ENCODE data around the gene ICOS.

ICOS gene, protein sequence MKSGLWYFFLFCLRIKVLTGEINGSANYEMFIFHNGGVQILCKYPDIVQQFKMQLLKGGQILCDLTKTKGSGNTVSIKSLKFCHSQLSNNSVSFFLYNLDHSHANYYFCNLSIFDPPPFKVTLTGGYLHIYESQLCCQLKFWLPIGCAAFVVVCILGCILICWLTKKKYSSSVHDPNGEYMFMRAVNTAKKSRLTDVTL

DNA sequence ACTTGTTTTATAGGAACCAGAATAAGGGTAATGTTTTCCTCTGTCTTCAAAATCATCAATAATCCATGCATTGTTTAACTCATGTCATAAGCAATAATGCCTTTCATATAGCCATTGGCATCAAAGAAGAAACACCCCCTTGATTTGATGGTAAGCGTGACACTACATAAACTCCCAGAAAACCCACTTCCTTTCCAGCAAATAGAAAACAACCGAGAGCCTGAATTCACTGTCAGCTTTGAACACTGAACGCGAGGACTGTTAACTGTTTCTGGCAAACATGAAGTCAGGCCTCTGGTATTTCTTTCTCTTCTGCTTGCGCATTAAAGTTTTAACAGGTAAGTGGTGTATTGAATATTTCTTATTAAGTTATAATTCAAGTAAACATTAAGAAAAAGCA lies at the start of gene ICOS:
TSS of gene ICOS (plus strand) at position 229 of the 400 bp plus-strand sequence. CDS start at position 281, 52 bp downstream.
- no peak for DNase-seq (ENCODE audit: low read depth)

DNA sequence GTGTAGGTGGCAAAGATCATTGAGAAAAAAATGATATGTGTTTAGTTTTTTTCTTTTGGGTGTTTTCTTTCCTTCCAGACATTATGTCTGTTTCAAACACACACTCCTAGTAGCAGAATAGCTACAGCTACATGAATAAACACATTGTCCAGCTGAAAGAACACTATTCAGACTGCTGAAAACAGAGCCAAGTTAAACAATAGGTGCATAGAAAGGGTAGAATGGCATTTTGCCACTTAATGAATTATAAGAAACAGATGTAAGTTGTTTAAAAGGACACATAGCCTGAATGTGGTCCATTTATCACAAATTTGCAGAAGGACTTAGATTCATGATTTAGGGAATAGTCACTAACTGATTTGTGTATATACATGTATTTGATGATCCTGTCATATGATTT lies 48.9 kb upstream of the ICOS start:
- no peak for DNase-seq (ENCODE audit: low read depth)

DNA sequence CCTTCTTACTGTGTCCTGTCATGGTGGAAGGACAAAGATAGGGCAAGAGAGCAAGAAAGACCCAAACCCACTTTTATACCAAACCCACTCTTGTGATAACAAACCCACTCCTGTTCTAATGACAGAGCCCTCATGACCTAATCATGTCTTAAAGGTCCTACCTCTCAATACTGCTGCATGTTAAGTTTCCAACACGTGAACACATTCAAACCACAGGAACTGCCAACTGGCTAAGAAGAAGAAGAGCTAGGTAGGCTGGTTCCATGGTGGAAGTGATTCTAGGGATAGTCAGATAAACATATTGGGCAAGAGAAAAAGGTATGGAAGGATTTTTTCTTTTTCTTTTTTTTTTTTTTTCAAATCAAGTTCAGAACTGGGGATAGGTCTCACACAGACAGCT lies 47.0 kb upstream of the ICOS start:
- no peak for DNase-seq (ENCODE audit: low read depth)

DNA sequence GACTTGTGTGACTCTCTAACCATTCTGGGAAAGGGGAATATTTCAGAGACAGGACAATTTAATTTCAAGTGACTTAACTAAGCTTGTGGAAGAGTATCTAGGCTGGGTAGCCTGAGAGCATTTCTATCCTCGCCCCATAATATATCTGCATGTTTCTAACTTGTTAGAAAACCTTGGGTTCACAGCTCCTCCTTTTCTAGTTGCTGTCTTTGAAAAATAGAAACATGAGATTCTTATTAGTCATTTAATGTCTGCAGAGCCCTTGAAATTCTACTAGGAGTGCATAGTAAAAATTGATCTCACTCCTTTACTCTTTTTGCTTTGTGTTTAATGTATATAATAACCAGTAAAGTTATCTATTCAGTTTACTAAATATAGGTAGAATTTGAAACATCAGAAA lies 46.6 kb upstream of the ICOS start:
- DNase-seq (ENCODE audit: low read depth): no peak

GRCh38 chr2:203890733-203891132 lies 45.8 kb upstream of the ICOS start:
- no peak for DNase-seq (ENCODE audit: low read depth)

- peak; percentile 50 for DNase-seq (ENCODE audit: low read depth)
Measured at GRCh38 chr2:203891474-203891873, 45.1 kb upstream of the ICOS start.

- no peak for DNase-seq (ENCODE audit: low read depth)
Measured at GRCh38 chr2:203892207-203892606, 44.4 kb upstream of the ICOS start.

DNA sequence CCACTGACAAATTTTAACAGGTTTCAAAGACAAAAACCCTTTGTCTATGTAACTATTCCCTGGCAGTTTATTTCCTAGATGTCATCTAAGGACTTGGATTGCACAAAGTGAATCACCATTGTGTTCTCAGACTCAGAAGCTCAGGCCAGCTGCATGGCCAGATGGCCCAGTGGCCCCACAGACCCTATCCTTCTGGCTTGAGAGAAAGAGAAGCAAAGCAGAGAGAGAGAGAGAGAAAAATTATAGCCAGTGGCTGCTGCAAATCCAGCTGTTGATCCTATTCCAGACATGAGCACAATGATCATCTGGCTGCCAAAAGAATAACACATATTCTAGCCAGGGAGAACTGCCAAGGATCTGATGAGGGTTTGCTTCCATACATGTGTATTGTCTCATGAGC lies 43.2 kb upstream of the ICOS start:
- no peak for DNase-seq (ENCODE audit: low read depth)

DNA sequence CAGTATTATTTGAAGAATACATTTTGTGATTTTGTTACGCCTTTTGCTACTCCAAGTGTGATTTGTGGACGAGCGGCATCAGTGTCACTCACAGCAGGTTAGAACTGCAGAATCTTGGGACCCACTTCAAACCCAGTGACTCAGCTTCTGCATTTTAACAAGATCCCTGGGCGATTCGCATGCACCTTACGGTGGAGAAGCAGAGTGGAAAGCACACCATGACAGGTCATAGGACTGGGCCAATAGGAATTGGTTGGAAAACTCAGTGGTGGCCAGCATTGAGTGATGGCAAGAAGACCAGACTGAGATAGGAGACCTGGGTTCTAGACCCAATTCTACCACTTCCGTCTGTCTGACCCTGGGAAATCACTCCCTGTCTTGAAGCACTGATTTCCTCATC lies 42.7 kb upstream of the ICOS start:
- DNase-seq (ENCODE audit: low read depth): no peak

- DNase-seq (ENCODE audit: low read depth): no peak
Measured at GRCh38 chr2:203894262-203894661, 42.3 kb upstream of the ICOS start.

- DNase-seq (ENCODE audit: low read depth): no peak
Measured at GRCh38 chr2:203897544-203897943, 39.0 kb upstream of the ICOS start.

- DNase-seq (ENCODE audit: low read depth): no peak
Measured at GRCh38 chr2:203898657-203899056, 37.9 kb upstream of the ICOS start.

DNA sequence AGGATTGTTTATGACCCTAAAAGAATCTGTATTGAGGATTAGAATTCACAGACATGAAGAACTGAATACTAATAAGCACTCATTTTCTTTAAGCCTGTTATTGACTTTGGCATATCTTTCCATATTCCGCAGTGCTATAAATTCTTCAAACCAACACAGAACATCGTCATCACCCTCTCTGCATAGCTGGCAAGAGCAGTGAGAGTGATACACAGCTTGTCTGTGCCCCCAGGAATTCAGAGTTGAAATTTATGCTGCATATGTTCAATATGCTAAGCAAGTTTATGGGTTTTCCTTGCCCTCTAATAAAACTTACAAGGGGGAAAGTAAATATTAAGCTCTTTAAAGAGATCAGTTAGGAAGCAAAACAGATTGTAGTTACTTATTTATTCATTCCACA lies 36.3 kb upstream of the ICOS start:
- DNase-seq (ENCODE audit: low read depth): no peak

DNA sequence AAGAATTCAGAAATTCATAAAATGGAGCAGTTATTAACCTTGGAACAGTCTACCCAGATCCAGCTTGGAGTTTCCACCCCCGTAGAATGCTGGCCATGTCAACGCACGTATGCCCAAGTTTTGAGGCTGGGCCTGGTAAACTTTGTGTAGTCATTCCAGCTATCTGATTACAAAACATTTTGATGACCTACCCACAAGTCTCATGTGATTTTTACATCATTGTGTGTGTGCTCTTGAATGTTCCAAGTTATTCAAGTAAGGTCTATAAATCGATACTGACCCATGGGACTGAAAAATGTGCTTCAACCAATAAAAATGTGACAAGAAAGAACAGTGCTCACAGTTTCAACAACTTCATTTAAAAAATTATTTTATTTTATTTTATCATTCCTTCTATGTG lies 32.5 kb upstream of the ICOS start:
- no peak for DNase-seq (ENCODE audit: low read depth)

- DNase-seq (ENCODE audit: low read depth): no peak
Measured at GRCh38 chr2:203905656-203906055, 30.9 kb upstream of the ICOS start.

DNA sequence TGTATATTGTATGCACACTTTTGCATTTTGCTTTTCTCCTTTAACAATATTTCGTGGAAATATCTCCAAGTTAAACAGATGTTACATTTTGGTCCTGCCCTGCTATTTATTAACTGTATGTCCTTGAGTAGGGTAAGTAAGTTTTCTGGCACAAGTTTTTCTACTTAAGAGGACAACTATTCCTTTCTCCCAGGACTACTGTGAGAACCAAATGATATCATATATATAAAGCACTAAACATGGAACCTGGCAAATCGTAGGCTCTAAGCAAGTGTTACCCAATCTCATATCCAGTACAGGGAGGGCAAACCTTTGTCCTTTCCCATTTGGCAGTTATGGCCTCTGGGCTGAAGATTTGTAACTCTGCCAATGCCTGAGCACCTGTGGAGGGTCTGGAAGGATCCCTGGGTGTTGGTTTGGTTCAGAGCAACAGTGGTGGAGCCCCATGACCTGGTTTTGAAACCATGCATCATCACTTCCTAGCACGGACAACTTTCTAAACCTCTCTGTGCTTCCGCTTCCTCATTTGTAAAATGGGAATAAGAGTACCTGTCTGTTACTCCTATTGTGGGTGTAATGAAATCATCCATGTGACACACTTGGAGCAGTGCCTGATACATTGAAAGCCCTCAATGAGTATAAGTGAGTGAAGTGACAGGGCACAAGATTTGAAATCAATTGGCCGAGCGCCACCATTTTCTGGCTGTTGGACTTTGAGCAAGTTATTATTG lies 28.3 kb upstream of the ICOS start:
- DNase-seq (ENCODE audit: low read depth): no peak

DNA sequence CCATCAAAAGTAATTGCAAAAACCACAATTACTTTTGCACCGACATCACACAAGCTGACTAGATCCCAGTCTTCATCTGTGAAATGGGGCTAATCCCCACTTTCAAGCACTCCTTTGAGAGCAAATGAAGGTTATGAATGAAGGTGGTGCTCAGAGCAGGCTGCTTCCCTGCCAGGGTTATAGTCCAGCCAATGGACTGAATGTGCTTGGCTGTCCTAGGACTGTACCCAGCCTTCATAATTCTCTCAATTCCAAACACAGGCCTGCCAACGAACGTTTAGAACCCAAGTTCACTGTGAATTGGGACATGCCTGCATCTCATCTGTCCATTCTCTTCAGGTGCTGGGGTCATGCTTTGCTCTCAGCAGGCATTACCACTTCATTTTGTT lies 27.8 kb upstream of the ICOS start:
- no peak for DNase-seq (ENCODE audit: low read depth)

DNA sequence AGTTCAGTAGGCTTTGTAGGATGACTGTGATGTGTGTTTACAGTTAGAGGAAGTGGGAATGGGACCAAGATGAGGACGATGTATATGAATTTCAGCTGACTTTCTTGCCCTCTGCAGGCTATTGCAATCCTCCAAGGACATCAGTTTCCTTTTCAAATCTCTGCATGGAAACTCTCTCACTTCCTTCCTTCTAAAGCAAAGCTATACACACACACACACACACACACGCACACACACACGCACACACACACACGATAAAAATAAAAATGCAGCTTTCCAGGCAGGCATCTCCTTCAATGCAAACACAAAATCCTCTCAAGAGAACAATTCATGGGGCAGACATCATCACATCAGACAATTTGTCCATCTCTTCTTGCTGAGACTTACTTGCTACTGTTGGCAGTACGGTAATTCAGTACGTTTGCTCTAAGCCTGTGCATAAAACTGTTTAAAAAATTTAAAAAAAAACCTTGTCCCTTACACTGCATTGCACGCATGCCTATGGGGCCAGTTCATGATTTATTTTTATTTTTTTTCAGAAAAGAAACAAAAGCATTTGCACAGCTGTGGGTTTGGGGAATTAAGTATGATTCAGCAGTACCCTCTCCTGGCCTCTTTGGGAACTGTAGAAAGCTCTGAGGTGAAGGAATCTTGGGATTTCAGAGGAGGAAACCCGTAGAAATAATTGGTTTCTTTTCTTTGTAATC lies 27.1 kb upstream of the ICOS start:
- peak; percentile 77 for DNase-seq (ENCODE audit: low read depth)

GRCh38 chr2:203909974-203910373 lies 26.6 kb upstream of the ICOS start:
- DNase-seq (ENCODE audit: low read depth): no peak

GRCh38 chr2:203913947-203914346 lies 22.6 kb upstream of the ICOS start:
- no peak for DNase-seq (ENCODE audit: low read depth)

- no peak for DNase-seq (ENCODE audit: low read depth)
Measured at GRCh38 chr2:203914546-203915182, 21.9 kb upstream of the ICOS start.

- no peak for DNase-seq (ENCODE audit: low read depth)
Measured at GRCh38 chr2:203915256-203915655, 21.3 kb upstream of the ICOS start.

DNA sequence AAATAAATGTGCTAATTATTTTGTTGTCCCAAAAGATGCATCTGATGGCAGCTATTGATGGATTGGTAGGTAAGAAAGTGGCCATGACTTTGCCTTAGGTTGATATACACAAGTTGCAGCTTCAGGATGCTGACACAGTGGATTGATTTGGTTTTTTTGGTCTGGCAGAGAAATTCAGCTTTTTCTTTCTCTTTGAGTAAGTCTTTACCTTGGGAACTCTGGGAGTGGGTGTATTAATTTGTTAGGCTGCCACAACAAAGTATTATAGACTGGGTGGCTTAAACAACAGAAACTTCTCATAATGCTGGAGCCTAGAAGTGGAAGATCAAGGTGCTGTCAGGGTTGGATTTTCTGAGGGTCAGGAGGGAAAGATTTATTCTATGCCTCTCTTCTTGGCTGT lies 19.8 kb upstream of the ICOS start:
- no peak for DNase-seq (ENCODE audit: low read depth)
